HTR-8/SVneo (cell line): ENCODE measurements around the gene MCC.
"Not testable (repeated sequence)": the region's sequence is repeated elsewhere in the genome, so short reads cannot be mapped to it uniquely, and the experiment has no call there.

Experiments
- DNase-seq: peaks from one replicate; pipeline ENCODE4 v3.0.0; 2011; ENCODE audit warnings: low spot score, mixed read lengths; ENCODE audit not compliant: insufficient read length
- FAIRE-seq: peaks from 2 replicates; lab custom pipeline; 2011; peaks lifted over from hg19 to GRCh38; lab: Jason Lieb, UNC

The MCC gene

DNA sequence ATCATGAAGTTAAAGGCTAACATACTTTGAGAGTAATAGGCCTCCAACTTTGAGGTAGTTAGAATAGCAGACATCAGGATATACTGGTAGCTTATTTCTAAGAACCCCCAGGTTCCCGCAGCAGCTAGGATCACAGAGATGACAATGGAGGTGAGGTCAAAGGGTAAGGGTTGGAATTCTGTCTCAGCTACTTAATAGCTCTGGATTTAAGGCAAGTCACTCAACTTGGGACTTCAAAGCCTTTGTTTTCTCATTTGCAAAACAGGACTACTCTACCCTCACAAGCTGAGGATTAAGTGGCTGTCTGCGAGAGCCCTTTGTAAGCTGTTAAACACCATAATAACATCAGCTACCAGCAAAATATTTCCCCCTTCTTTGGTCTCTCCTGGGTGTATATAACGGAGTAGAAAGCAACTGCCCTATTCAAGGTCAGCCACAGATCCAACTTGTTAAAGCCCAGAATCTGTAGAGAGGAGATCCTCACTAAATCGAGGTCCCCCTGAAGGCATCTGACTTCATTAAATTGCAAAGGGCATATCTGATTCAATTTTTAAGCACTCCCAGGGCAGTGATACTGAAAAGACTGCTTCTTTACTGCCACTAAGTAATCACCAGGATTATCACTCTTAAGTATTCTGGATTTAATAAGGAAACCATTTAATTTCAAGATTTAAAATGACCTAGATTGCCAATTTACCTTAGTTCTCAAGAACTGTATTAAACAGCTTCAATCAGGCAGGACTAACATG lies 407.0 kb downstream of the MCC start:
- DNase-seq (no peak), FAIRE-seq (no peak)

DNA sequence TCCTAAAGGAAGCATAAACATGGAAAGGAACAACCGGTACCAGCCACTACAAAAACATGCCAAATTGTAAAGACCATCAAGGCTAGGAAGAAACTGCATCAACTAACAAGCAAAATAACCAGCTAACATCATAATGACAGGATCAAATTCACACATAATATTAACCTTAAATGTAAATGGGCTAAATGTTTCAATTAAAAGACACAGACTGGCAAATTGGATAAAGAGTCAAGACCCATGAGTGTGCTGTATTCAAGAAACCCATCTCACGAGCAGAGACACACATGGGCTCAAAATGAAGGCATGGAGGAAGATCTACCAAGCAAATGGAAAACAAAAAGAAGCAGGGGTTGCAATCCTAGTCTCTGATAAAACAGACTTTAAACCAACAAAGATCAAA lies 411.6 kb downstream of the MCC start:
- not testable (repeated sequence) for DNase-seq, FAIRE-seq

DNA sequence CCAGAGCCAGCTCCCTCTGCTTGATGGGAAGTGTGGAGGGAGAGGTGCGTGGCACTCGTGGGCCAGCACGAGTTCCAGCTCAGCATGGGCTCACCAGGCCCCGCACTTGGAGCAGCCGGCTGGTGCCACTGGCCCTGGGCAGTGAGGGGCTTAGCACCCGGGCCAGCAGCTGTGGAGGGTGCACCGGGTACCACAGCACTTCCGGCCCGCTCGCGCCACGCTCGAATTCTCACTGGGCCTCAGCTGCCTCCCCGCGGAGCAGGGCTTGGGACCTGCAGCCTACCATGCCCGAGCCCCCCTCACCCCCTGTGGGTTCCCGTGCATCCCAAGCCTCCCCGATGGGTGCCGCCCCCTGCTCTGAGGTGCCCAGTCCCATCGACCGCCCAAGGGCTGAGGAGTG lies 413.2 kb downstream of the MCC start:
- FAIRE-seq (no peak), DNase-seq (no peak)

DNA sequence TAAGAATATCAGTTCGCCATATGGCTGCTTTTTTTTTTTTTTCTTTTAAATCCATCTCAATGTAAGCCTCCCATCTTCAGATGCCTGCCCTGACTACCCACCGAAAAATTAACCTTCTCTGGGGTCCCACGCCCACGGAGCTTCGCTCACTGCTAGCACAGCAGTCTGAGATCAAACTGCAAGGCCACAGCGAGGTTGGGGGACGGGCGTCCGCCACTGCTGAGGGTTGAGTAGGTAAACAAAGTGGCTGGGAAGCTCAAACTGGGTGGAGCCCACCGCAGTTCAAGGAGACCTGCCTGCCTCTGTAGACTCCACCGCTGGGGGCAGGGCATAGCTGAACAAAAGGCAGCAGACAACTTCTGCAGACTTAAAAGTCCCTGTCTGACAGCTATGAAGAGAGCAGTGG lies 414.6 kb downstream of the MCC start:
- DNase-seq, FAIRE-seq: not testable (repeated sequence)

DNA sequence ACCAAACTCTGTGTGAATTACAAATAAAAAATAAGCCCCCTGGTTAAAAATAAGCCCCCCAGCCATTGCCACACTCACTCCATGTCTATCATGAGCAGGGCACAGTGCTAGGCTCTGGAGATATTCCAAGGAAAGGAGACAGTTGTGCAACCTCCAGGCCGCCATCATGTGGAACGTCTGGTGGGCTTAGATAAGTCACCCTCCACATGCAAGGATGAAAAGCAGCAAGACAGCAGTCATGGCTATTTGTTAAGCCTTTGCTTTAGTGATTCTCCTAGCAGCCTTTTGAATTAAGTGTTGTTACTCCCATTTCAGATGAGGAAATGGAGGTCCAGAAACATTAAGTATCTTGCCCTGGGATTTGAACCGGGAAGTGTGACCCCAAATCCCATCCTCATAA lies 416.9 kb downstream of the MCC start:
- DNase-seq (no peak), FAIRE-seq (no peak)

DNA sequence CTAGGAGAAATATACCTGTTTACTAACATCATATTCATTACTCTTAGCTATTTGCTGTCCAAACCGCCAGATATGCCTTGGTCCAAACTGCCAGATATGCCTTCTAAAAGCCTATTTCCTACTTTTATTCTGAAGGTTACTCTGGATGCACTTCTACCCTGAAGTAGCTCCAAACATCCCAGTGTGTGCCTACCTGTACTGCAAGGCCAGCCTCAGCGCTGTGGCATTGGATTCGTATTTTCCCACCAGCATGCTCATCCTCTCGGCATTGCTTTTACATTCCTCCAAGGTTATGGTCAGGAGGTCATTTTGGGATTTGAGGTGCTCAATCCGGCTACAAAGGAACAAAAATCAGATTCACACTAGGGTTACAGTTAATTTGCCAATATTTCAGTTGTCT lies 417.4 kb downstream of the MCC start:
- DNase-seq (no peak), FAIRE-seq (no peak)

DNA sequence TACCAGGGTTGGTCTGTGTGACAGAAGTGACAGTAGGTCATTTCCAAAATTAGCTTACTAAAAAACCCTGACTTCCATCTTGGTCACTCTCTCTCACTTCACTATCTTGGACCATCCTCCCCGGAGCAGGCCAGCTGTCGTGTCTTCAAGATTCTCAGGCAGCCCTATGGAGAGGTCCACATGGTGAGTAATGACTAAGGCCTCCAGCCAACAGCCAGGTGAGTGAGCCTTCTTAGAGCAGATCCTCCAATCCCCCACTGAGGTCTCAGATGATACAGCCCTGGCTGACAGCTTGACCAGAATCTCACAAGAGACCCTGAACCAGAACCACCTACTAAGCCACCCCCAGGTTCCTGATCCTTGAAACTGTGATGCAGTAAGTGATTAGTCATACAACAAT lies 419.7 kb downstream of the MCC start:
- no peak for FAIRE-seq

DNA sequence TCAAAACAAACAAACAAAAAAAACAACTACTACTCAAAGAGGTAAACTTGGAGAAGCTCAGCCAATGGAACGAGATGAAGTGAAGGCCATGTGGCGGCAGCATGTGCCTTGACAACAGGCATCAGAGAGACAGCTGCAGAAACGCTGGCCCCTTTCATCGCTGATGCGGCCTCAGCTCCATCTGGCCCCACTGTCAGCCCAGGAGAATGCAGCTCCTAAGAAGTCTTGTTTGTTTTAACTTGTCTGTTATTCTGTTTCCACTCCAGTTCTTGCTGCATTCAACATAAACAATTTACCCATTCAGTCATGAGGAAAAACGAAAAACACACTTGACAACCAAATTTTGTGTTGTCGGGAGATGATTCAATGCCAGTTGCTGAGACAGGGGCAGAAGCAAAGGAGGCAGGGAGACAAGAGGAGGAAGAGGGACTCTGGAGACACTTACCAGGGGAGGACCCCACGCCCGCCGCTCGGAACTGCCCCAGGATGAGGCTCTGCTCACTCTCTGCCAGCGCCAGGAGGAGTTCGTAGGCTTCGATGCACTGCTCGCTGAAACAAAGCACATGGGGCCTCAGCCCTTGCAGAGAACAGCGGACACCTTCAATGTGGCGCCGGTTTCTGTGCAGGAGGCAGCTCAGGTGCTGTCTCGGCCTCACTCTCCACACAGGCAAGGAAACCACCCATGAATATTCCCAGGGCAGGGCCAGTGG lies 420.5 kb downstream of the MCC start:
- DNase-seq (no peak), FAIRE-seq (no peak)

More for the DNA sequence above, 419.7 kb downstream of the MCC start:
- no peak for DNase-seq

DNA sequence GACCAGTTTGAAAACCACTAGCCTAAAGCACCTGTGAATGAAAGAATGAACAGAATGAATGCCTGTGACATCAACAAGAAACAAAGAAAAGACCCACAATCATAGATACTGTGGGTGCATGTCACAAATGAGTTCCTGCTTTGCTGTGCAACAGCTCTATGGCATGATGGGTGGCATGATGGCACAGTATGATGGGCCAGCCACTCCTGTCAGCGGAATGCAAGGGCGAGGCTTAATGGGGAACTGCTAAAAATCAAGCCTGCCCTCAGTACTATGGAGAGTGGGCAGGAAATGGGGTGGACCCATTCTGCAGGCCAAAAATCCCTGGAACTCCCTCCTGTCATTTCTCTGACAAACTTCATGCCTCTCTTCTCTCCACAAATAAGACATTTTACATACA lies 422.6 kb downstream of the MCC start:
- no peak for FAIRE-seq
- no peak for DNase-seq

DNA sequence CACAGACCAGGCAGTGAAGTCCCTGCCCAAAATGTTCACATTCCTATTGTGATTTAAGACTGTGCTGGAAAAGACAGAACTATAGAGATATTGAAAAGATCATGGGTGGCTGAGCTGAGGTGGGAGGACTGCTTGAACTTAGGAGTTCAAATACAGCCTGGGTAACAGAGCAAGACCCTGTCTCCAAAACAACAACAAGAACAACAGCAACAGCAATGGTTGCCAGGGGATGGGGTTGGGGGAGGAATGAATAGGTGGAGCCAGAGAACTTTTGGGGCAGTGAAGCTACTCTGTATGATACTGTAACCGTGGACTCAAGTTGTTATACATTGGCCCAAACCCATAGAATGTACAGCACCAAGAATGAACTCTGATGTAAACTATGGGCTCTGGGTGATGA lies 423.4 kb downstream of the MCC start:
- no peak for FAIRE-seq
- no peak for DNase-seq

DNA sequence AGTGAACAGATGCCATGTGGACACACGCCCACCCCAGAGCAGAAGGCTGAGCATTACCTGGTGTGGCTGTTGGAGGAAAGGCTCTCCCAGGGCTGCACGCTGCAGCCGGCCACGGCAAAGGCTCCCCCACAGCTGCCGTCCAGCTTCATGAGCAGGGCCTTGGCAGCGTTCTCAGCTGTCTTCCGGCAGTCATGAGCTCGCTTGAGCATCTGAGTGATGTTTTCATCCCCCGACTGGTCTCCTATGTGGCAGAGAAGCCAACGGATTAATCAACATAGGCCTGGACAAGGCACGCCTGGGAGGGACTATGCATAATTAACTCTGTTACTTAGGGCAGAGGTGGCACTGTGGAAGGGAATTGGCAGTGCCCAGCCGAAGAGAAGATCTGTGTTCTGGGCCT lies 424.3 kb downstream of the MCC start:
- no peak for FAIRE-seq
- DNase-seq, result no peak

DNA sequence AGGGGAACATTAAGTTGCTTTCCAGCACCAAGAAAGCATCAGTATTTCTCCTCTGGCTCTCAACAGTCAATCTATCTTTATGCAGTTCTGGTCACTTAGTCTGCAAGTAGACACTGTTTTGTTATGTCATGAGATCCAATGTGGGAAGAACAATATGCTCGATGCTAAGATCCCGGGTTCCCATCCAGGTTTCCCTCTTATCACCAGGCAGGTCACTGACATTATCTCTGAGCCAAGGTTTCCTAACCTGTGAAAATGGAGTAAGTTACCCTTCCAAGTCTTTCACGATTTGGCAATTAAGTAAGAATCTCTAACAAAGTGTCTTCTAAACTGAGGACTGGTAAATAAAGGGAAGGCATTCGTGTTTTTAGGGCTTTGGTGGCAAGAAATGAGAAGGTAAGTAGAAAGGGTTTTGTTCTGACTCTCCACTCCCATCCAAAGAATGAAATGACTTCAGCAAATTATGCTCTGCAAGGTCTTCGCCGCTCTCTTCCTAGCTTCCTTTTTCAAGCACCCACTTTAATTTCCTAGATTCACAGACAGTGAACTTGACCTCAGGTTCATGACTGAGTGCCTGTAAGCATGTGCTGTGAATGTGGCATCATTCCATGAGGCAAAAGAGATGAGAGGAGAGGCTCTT lies 425.3 kb downstream of the MCC start:
- DNase-seq (no peak), FAIRE-seq (no peak)

DNA sequence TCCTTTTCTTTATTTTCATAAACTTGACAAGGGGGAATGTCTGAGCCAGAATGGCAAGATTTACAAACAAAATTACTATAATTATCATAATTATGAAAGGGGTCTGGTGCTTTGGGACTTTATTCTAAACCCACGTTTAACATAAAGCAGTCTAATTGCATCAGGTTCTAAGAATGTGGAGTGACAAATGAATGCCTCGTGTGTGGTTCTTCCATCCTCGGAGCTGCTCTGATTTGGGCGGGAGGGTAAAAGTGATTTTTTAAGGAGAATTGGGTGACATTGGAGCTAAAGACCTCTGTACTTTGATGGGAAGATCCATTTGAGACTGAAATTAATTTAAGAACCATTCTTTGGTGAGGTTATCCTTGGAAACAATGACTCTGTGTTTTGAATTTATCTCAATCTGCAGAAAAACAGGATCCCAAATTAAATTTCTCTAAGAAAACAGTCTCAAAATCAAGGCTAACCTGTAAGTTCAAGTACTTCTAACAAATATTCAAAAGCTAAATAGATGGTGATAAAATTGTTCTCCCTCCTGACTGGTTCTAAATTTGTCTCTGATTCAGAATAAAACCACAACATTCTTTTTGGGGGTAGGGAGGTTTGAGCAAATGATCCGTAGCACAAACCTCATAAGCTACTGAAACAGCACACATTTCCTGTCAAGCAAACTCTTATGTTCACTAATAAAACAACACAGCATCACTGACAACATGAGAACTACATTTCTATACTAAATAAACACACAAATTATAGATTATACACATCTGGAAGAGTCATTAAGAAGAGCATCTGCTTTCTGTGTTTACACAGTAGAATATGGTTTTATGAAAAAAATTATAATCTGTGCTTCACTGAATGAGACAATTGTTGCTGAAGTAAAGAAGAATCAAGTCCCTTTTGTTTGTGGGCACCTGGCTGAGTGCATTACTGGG lies 426.1 kb downstream of the MCC start:
- DNase-seq, result no peak
- FAIRE-seq, result no peak

DNA sequence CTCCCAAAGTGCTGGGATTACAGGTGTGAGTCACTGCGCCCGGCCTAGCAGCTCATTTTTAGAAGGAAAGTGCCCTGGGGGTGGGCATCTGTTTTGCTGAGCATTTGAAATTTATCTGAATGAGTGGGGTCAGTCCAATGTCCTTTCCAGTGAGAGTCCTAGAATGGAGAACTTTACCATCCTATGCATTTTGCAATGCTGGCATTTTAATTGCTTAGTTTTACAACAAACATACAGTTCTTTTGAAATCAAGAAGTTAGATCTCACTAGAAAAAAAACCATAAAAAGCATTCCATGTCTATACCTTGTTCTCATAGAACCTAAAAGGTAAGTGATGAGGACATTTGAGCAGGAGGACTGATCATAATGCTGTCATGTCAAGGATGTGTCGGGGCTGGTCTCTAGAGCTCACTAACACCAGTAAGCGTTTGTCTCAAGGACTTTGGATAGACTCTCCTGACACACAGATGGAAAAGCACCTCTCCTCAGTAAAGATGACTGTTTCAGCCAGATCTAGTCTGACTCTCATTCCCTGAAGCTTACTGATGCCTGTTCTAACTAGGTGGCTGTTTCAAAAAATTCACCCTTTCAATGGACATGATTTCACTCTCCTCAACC lies 427.7 kb downstream of the MCC start:
- DNase-seq (no peak), FAIRE-seq (no peak)

DNA sequence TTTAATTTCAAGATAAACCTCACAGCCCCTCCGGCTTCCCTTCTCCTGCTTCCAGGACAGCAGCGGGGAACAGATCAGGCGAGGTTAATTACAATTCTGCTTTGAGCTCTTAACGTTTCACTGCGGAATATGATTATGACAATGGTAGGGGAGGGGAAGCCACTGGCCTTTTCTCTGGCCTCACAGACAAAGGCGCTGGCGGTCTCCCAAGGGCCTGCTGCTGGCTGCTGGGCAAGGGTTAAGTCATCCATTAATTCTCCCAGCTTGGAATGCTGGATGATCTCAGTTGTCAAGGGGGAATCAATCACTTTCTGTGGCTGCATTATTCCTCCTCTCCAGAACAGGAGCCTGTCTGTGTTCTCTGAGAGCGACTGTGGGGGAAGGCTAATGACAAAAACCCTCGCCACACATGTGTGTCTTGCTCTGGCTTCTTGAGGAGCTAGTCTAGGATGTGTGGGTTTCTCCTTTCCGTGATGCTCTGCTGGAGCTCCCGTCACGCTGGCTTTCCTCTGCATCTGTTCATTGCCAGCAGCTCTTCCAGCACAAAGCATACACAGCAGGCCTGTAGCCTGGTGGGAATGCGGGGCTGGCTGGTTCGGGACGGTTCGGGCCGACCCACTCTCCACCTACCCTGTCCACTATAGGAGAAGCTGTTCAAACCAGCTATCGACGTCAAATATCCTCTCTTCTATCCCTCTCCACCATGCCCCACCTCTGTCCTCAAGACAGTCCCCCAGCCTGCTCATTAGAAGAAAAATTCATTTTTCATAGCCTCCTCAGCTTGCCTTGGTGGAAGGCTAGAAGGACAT lies 428.8 kb downstream of the MCC start:
- DNase-seq (peak; percentile 82), FAIRE-seq (no peak)

DNA sequence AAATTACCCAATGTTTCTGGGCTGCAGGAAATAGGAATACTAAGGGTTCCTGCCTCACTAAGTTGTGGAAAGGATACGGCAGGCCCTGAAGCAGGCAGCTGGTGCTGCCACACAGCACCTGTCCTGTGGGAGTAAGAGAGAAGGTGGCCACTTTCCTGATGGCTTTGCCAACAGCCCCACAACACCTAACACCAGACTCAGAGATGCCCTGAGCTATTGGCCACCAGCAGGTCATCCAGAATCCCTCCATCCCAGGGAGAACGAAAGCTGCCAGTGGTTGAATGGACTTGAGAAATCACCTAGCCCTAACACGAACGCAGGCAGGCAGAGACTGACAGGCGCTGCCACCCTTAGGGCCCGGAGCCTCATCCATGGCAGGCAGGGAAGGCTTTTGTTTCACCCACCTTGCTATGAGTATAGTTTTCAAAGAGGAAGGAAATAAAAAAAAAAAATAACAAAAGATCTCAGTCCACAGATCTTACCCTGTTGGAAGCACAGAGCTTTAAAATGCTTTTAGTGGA lies 429.5 kb downstream of the MCC start:
- FAIRE-seq (no peak), DNase-seq (no peak)

DNA sequence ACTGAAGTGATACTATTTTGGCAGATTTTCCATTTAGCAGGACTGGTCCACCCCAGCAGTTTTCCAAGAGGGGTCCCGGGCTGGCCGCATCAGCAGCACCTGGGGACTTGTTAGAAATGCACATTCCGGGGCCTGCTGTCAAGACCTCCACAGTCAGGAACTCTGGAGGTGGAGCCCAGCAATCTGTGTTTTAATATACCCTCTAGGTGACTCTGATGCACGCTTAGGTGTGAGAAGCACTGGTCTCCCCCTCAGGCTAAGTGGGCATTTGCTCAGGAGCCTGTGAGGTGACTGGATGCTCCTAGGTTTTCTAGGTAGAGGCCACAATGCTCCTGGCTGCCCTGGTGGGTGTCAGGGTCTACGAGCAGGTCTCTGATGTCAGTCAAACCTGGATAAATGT lies 430.0 kb downstream of the MCC start:
- DNase-seq, result no peak
- FAIRE-seq, result no peak

DNA sequence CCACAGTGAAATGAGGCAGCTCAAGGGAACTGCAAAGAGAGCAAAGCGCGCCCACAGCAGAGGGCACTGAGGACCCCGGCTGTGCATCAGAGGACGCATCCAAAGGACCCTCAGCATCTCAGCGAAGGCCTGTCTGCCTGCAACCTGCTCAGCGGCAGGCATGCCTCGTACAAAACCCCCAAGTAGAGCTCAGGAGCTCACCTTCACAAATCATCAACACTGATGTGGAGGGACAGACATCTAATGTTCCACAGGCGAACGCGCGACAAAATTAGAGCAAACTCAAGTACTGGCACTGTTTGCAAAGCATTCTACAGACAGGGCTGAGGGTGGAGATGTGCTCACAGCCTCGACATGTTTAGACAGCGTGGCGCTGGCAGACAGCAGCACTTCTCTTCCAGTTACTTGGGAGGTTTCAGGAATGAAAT lies 430.7 kb downstream of the MCC start:
- DNase-seq, result no peak
- no peak for FAIRE-seq

DNA sequence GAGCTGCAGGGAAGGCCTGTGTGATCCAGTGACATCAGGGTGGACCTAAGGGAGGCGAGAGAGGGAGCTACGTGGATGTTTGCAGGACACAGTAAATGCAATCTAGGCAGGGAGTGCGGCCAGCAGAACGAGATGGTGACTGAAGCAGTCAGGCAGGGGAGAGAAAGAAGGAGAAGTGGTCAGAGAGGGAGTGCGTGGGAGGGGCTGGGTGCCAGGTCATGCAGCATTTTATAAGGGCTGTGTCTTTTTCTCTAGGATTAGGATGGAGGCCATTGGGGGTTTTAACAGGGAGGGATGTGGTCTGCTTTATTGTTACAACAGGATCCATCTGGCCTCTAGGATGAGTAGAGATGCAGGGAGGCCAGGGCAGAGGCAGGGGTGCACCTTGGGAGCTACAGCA lies 431.3 kb downstream of the MCC start:
- DNase-seq (no peak), FAIRE-seq (no peak)
